Stimulated activated CD8-positive, alpha-beta memory T cell treated with anti-CD3 and anti-CD28 coated beads, Interleukin-4, amount 100 ng/mL, for 24 hours (primary cell): Measurements from ENCODE around the gene ABCB11.
"Not testable (repeated sequence)": the region's sequence is repeated elsewhere in the genome, so short reads cannot be mapped to it uniquely, and the experiment has no call there.

Experiments
- DNase-seq: peaks from one replicate; pipeline ENCODE4 v3.0.0-alpha.2; 2020; ENCODE audit warnings: low read depth

ABCB11 gene

GRCh38 chr2:168889635-168890005 is 141.5 kb downstream of the ABCB11 start:
- DNase-seq, result no peak

GRCh38 chr2:168884975-168885374 is 146.1 kb downstream of the ABCB11 start:
- DNase-seq, result no peak

GRCh38 chr2:168882163-168882562 is 149.0 kb downstream of the ABCB11 start:
- not testable (repeated sequence) for DNase-seq

- no peak for DNase-seq
Measured at GRCh38 chr2:168874368-168875054, 156.6 kb downstream of the ABCB11 start.

- DNase-seq, result not testable (repeated sequence)
Measured at GRCh38 chr2:168870824-168871223, 160.3 kb downstream of the ABCB11 start.
